Suprapubic skin (tissue), 4 donors: ENCODE measurements around the gene APIP. TPM values are rescaled to one million over a fixed set of nuclear protein-coding genes. Genes with fewer than 3 reads are reported as not detected.

Experiments
- DNase-seq, 2 donors: peaks; one replicate each; pipeline ENCODE4 v3.0.0-alpha.2; 2019; ENCODE audit warnings: low spot score in 2 of 2
- H3K27ac ChIP-seq: fragments of 200-600 bp; sonication (generic); one replicate; pipeline ENCODE4 v1.5.1; 2019
- H3K27me3 ChIP-seq: fragments of 200-600 bp; sonication (generic); one replicate; pipeline ENCODE4 v1.5.1; 2019
- H3K36me3 ChIP-seq: fragments of 200-600 bp; sonication (generic); one replicate; pipeline ENCODE4 v1.5.1; 2019
- H3K4me1 ChIP-seq: fragments of 200-600 bp; sonication (generic); one replicate; pipeline ENCODE4 v1.5.1; 2019
- H3K4me3 ChIP-seq: fragments of 200-600 bp; sonication (generic); one replicate; pipeline ENCODE4 v1.5.1; 2019; ENCODE audit warnings: mild to moderate bottlenecking
- H3K9me3 ChIP-seq: fragments of 200-600 bp; sonication (generic); one replicate; pipeline ENCODE4 v1.5.1; 2019
- EP300 ChIP-seq: sonication (generic); formaldehyde crosslinking; IDR thresholded peaks from one replicate; pipeline ENCODE4 v1.6.1; 2017; ENCODE audit warnings: antibody characterized with exemption
- POLR2A ChIP-seq, 2 donors: fragments of 450-650 bp; IDR thresholded peaks; one replicate each; pipeline ENCODE4 v1.6.1; 2017; ENCODE audit warnings: antibody characterized with exemption in 2 of 2, mild to moderate bottlenecking in 2 of 2, moderate library complexity in 2 of 2
- POLR2AphosphoS5 ChIP-seq, 3 donors: sonication (generic); formaldehyde crosslinking; IDR thresholded peaks; one replicate each; pipeline ENCODE4 v1.6.1; 2017; ENCODE audit warnings: antibody characterized with exemption in 3 of 3
- WGBS: methylation state at CpG from one replicate; pipeline ENCODE4 v1.1.5; 2018; 5-methylcytosine and 5-hydroxymethylcytosine counted together
- total RNA-seq, 4 donors: library from RNA; depleted of rRNA; stranded (reverse); fragments of >200 nt; gene quantifications; one replicate each; pipeline ENCODE4 v1.1.0, GENCODE V29; 2016
- TF ChIP-seq, protein P1 (sequence below), 2 donors: fragments of 200-600 bp in 1 of 2; fragments of 450-650 bp in 1 of 2; sonication (generic) in 1 of 2; IDR thresholded peaks; one replicate each; pipeline ENCODE4 v1.5.1; 2016 to 2019; ENCODE audit warnings: antibody characterized with exemption in 2 of 2, mild to moderate bottlenecking in 1 of 2, moderate library complexity in 1 of 2

The APIP gene
- total RNA-seq, 4 donors from 2014 or later = 12.3 to 21.5 (median 19.4) TPM

DNA sequence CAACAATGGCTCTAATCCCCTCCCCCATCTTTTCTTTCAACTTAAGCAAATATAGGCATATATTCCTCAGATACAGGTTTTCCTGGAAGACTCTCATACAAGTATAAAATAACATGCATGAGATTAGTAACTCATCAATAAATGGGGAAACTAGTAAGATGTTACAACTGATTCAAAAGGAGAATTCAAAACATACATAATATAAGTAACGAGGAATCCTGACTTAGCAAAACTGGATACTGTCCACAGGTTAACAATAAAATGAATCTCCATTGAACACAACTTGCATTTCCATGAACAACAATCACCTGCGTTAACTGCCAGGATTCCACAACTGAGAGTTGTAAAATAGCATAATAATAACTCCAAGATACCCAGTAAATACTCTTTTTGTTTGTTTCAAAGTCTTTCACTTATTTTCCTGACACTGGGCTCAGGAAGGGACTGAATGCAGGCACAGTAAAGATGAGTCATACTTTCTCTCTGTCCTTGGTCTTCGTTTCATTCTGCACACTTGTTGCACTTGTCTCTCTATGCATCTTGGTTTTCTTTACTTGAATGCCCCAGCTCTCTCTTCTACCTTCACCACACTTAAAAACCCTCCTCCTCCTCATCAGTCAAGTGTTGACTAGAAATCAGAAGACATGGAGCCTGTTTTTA lies 8.1 kb downstream of the APIP start:
- no peaks in the 10 kb centered on the region for H3K27me3 ChIP-seq
- H3K9me3 ChIP-seq = no peaks in the 10 kb centered on the region
- no peak overlapping the region for H3K4me3 ChIP-seq
- no peaks in the 10 kb centered on the region for H3K36me3 ChIP-seq
- no peak for DNase-seq
- WGBS = 82% methylated on average over 3 of the region's 3 CpGs
- H3K27ac ChIP-seq = no peak overlapping the region
- TF ChIP-seq, protein P1, sequence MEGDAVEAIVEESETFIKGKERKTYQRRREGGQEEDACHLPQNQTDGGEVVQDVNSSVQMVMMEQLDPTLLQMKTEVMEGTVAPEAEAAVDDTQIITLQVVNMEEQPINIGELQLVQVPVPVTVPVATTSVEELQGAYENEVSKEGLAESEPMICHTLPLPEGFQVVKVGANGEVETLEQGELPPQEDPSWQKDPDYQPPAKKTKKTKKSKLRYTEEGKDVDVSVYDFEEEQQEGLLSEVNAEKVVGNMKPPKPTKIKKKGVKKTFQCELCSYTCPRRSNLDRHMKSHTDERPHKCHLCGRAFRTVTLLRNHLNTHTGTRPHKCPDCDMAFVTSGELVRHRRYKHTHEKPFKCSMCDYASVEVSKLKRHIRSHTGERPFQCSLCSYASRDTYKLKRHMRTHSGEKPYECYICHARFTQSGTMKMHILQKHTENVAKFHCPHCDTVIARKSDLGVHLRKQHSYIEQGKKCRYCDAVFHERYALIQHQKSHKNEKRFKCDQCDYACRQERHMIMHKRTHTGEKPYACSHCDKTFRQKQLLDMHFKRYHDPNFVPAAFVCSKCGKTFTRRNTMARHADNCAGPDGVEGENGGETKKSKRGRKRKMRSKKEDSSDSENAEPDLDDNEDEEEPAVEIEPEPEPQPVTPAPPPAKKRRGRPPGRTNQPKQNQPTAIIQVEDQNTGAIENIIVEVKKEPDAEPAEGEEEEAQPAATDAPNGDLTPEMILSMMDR (IDR thresholded peaks at IDR 0.05) = no peak
- TF ChIP-seq EP300 (no peak), POLR2AphosphoS5 (IDR thresholded peaks at IDR 0.05) (no peak), POLR2A (IDR thresholded peaks at IDR 0.05) (no peak)
- H3K4me1 ChIP-seq = peaks cover 7% of the 10 kb centered on the region

DNA sequence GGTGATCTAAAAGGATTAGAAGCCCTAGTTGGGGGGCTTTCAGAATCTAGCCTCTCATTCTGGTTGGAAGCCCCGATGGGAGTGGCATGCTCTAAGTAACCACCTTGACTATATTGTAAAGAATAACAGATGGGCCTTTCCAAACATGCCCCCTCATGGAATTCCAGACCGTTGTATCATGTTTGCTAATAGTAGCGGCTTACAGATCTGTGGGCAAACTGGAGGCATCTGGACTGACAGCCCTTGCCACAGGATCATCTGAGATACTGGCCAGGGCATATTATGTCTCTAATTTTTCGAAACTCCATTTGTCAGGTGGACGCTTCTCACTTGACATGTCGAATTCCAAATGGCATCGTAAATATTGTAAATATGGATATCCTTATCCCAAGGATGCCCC lies 10.5 kb downstream of the APIP start:
- Histone ChIP-seq H3K36me3 (no peaks in the 10 kb centered on the region), H3K4me3 (no peak overlapping the region), H3K27ac (no peak overlapping the region), H3K9me3 (no peaks in the 10 kb centered on the region), H3K27me3 (no peaks in the 10 kb centered on the region), H3K4me1 (peaks cover 5% of the 10 kb centered on the region)
- 89% methylated on average over 7 of the region's 7 CpGs for WGBS
- no peak for TF ChIP-seq EP300
- TF ChIP-seq, protein P1 (IDR thresholded peaks at IDR 0.05) = no peak
- no peak for TF ChIP-seq POLR2A (IDR thresholded peaks at IDR 0.05)
- no peak for TF ChIP-seq POLR2AphosphoS5 (IDR thresholded peaks at IDR 0.05)
- DNase-seq = no peak

DNA sequence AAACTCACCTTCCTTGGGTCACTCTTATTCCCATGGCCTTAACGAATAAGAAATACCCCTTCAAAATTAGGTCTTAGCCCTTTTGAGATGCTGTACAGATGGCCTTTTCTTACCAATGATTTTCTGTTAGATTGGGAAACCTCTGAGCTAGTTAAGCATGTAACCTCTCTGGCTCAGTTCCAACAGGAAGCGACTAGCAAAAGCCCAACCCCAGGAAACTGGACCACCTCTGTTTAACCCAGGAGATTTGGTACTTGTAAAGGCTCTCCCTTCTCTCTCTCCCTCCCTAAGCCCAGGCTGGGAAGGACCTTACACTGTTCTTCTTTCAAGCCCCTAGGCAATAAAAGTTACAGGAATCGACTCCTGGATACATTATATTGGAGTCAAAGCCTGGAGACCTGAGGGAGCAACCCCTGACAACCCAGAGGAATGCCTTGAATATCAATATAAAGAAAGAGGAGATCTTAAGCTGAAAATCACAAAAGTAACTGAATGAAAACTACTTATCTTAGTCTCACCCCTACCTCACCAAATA lies 11.7 kb downstream of the APIP start:
- no peak for DNase-seq
- Histone ChIP-seq H3K36me3 (no peaks in the 10 kb centered on the region), H3K27me3 (no peaks in the 10 kb centered on the region), H3K27ac (no peak overlapping the region), H3K9me3 (no peaks in the 10 kb centered on the region), H3K4me1 (no peaks in the 10 kb centered on the region), H3K4me3 (no peak overlapping the region)
- no peak for TF ChIP-seq POLR2A (IDR thresholded peaks at IDR 0.05)
- TF ChIP-seq, protein P1 (IDR thresholded peaks at IDR 0.05) = no peak
- no peak for TF ChIP-seq EP300
- no peak for TF ChIP-seq POLR2AphosphoS5 (IDR thresholded peaks at IDR 0.05)
- 80% methylated on average over 3 of the region's 3 CpGs for WGBS

DNA sequence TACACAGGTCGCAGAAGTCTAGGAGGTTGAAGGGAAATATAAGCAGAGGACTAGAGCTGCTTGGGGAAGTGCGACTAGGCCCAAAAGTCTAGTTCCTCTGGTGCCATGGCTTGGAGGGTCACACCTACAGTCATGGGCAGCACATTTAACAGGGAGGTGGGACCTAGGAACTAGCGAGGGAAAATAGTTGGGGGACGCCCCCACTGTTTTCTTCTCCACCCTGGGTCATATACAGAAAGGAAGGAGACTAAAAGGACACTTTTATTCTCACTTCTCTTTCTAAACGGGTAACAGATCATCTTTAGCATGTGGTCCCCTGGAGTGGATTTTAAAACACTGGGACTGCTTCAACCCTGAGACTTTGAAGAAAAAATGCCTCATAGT lies 16.6 kb downstream of the APIP start:
- DNase-seq = no peak
- TF ChIP-seq POLR2AphosphoS5 (IDR thresholded peaks at IDR 0.05) = no peak
- TF ChIP-seq EP300 = no peak
- TF ChIP-seq, protein P1 (IDR thresholded peaks at IDR 0.05) = no peak
- TF ChIP-seq POLR2A (IDR thresholded peaks at IDR 0.05) = no peak
- WGBS = 92% methylated on average over 5 of the region's 5 CpGs

DNA sequence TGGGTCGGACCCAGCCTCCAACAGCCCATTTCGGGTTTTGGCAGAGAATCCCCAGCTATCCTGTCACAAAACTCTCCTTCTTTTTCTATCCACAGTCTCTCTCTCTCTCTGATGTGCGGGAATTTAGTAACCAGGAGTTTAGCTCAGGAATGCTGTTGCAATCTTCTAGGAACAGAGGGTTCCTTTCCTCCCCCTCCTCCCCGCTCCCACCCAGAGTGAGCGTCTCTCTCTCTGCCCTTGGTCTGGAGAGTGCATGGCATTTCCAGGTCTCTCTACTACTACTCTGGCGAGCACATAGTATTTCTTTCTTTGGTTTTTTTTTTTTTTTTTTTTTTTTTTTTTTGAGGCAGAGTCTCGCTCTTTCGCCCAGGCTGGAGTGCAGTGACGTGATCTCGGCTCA lies 17.7 kb downstream of the APIP start:
- DNase-seq = no peak
- no peaks in the 10 kb centered on the region for H3K4me1 ChIP-seq
- 97% methylated on average over 10 of the region's 10 CpGs for WGBS
- no peaks in the 10 kb centered on the region for H3K9me3 ChIP-seq
- H3K4me3 ChIP-seq = no peak overlapping the region
- no peak overlapping the region for H3K27ac ChIP-seq
- no peaks in the 10 kb centered on the region for H3K36me3 ChIP-seq
- TF ChIP-seq POLR2A (IDR thresholded peaks at IDR 0.05) (no peak), EP300 (no peak), POLR2AphosphoS5 (IDR thresholded peaks at IDR 0.05) (no peak)
- TF ChIP-seq, protein P1 (IDR thresholded peaks at IDR 0.05) = no peak
- H3K27me3 ChIP-seq = no peaks in the 10 kb centered on the region

More for the DNA sequence above, 16.6 kb downstream of the APIP start:
- H3K36me3 ChIP-seq = no peaks in the 10 kb centered on the region
- H3K4me3 ChIP-seq = no peak overlapping the region
- no peak overlapping the region for H3K27ac ChIP-seq
- no peaks in the 10 kb centered on the region for H3K4me1 ChIP-seq
- H3K27me3 ChIP-seq = no peaks in the 10 kb centered on the region
- no peaks in the 10 kb centered on the region for H3K9me3 ChIP-seq
